CD4-positive, alpha-beta T cell treated with Interleukin-15 for 4 hours (primary cell): ENCODE results near the gene CALHM1.
A peak's percentile ranks its signal among the peaks of the same experiment; 100 is the strongest.
"Not testable (repeated sequence)": the region's sequence is repeated elsewhere in the genome, so short reads cannot be mapped to it uniquely, and the experiment has no call there.

Experiments
- DNase-seq: peaks from one replicate; pipeline ENCODE4 v3.0.0-alpha.2; 2020; ENCODE audit warnings: low spot score

CALHM1 gene

DNA sequence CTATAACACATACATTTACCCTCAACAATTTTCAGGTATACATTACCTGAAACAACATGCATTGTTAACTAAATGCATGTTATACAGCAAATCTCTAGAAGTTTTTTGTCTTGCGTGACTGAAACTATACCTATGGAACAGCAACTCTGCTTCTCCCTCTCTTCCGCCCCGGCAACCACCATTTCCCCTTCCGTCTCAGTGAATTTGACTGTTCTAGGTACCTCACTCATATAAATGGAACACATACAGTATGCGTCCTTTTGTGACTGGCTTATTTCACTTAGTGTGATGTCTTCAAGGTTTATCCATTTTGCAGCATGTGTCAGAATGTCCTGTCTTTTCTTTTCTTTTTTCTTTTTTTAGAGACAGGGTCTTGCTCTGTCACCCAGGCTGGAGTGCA, 29.1 kb downstream of the CALHM1 start:
- DNase-seq, result peak; percentile 9

DNA sequence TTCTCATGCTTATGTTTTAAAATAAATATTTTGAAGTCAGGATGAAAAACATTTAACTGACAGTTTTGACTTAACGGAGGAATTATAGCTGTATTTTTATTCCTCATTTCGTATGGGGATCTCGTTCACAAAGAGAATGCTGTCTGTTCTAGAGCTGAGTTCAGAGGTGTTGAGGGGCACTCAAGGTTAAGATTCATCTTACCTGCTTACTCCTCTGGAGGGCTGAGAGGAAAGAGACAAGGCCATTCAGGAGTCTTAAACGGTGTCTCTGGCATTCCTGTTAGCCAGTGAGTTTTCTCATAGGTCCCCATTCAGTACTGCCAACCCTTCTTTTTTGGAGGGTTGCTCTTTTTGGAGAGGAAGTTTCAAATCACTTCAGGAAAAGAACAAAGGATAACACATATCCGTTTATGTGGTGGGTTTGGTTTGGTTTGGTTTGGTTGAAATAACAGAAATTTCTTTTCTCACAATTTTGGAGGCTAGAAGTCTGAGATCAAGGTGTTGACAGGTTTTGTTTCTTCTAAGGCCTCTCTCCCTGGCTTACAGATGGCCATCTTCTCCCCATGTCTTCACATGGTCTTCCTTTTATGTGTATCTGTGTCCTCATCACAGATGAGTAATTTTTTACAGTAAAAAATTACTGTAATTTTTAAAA, 29.6 kb downstream of the CALHM1 start:
- no peak for DNase-seq

DNA sequence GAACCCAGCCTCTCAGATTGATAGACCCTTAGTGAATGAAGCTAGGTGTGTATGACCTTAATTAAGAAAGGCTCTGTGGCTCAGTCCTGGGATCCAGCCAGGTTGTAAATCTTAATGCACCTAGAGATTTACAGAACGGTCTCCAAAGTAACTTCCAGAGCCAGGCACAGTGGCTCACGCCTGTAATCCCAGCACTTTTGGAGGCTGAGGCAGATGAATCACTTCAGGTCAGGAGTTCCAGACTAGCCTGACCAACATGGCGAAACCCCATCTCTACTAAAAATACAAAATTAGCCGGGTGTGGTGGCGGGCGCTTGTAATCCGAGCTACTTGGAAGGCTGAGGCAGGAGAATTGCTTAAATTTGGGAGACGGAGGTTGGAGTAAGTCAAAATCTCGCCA, 30.8 kb downstream of the CALHM1 start:
- no peak for DNase-seq

GRCh38 chr10:103423748-103424147, 35.0 kb downstream of the CALHM1 start:
- DNase-seq, result no peak

DNA sequence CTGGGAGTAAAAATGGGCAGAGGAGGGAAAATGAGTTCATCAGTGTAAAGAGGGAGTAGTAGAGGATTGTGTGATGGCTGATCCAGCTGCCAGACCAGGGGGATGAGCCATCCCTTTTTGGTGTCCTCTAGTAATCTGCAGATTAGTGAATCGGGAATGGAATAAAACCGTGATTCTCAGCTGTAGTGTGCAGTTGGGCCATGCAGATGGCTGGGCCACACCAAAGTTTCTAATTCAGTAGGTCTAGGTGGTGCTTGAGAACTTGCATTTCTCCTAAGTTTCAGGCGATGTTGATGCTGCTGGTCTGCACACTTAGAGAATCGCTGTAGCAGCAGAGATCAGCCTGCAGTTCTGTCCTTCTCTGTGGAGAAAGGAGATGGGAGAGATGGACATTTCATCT, 39.6 kb downstream of the CALHM1 start:
- no peak for DNase-seq

- DNase-seq, result no peak
Observed at GRCh38 chr10:103417601-103418000, 41.1 kb downstream of the CALHM1 start.

GRCh38 chr10:103417148-103417469, 41.6 kb downstream of the CALHM1 start:
- not testable (repeated sequence) for DNase-seq

GRCh38 chr10:103416436-103417147, 42.1 kb downstream of the CALHM1 start:
- DNase-seq, result peak; percentile 70

- no peak for DNase-seq
Observed at GRCh38 chr10:103415581-103415980, 43.1 kb downstream of the CALHM1 start.

DNA sequence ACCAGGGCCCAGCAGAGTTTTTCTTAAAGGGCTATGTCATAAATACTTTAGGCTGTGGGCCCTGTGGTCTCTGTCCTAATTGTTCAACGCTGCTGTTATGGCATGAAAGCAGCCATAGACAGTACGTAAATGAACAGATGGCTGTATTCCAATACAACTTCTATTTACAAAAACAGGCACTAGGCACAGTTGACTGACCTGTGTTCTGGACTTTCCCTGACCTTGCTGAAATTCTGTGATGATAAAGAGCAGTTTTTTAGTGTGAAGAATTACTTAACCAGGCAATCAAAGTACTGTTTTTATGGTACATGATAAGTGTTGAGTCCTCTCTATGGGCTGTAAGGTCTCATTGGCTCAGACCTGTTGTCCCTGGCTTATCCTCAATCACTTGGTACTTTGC, 45.1 kb downstream of the CALHM1 start:
- DNase-seq, result no peak
